A549 (cell line): ENCODE results near the gene ZDHHC18.

ENCODE experiments used
- CHD2 ChIP-seq: fragments of 150-350 bp; IDR thresholded peaks from 2 replicates; pipeline ENCODE4 v1.6.1; 2014; ENCODE audit warnings: low read length; ENCODE audit not compliant: partially characterized antibody
- CTCF ChIP-seq: fragments of >200 bp; sonication (Bioruptor Twin); formaldehyde crosslinking; IDR thresholded peaks from 3 replicates; pipeline ENCODE4 v1.5.1; 2016
- EP300 ChIP-seq, 2 experiments: fragments of >200 bp; sonication (Bioruptor Twin); formaldehyde crosslinking; IDR thresholded peaks; 2 replicates in 1 of 2; 3 replicates in 1 of 2; pipeline ENCODE4 v1.6.1; 2016 to 2017
- MAFK ChIP-seq: fragments of 450-650 bp; IDR thresholded peaks from 2 replicates; pipeline ENCODE4 v1.6.1; 2014; ENCODE audit not compliant: partially characterized antibody
- PHF8 ChIP-seq: fragments of 200-600 bp; sonication (generic); IDR thresholded peaks from 2 replicates; pipeline ENCODE4 v1.6.1; 2016; ENCODE audit warnings: low read depth, mild to moderate bottlenecking, antibody characterized with exemption, moderate library complexity, borderline replicate concordance
- POLR2A ChIP-seq: IDR thresholded peaks from 2 replicates; pipeline ENCODE4 v1.6.1; 2012; ENCODE audit warnings: mild to moderate bottlenecking, low read length
- POLR2AphosphoS2 ChIP-seq: conservative IDR thresholded peaks from 2 replicates; pipeline ENCODE4 v1.6.1; 2012; ENCODE audit warnings: low read length, improper control_type of control experiment, inconsistent platforms
- RAD21 ChIP-seq, 2 experiments: fragments of >200 bp in 1 of 2; sonication (Bioruptor Twin) in 1 of 2; formaldehyde crosslinking in 1 of 2; IDR thresholded peaks in 1 of 2; conservative IDR thresholded peaks in 1 of 2; 2 replicates in 1 of 2; 3 replicates in 1 of 2; pipeline ENCODE4 v1.6.1; 2012 to 2018; ENCODE audit warnings: inconsistent platforms in 1 of 2
- REST ChIP-seq: fragments of 200-600 bp; sonication (generic); IDR thresholded peaks from 2 replicates; pipeline ENCODE4 v1.6.1; 2016; ENCODE audit warnings: antibody characterized with exemption, mild to moderate bottlenecking, moderate library complexity
- SMC3 ChIP-seq: fragments of >200 bp; sonication (Bioruptor Twin); formaldehyde crosslinking; IDR thresholded peaks from 3 replicates; pipeline ENCODE4 v1.6.1; 2018; ENCODE audit warnings: inconsistent platforms
- TF ChIP-seq, protein P1 (sequence below): IDR thresholded peaks from 2 replicates; pipeline ENCODE4 v1.6.1; 2012
- TF ChIP-seq, protein P2 (sequence below): fragments of 150-350 bp; IDR thresholded peaks from 2 replicates; pipeline ENCODE4 v1.6.1; 2014; ENCODE audit warnings: low read depth, mild to moderate bottlenecking, low read length

DNA sequence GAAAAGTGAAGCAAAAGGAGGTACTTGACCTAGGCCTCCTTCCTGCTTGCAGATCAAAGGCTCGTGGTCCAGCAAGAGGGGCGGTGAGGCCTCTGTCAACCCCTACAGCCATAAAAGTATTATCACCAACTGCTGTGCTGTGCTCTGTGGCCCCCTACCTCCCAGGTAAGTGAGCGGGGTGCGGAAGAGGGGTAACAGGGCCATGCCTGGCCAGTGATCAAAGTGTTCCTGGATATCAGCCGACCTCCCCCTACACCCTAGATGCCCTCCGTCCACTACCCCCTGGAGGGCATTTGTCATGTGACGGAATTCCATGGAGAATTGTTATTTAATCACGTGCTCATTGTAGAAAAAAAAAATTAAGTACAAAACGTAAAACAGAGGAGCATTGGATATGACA lies 26.2 kb downstream of the ZDHHC18 start:
- TF ChIP-seq POLR2AphosphoS2 (no peak), RAD21 (conservative IDR thresholded peaks at IDR 0.05 in 1 of 2, IDR thresholded peaks at IDR 0.05 in 1 of 2) (no peak), CTCF (no peak), REST (no peak), PHF8 (no peak), EP300 (IDR thresholded peaks at IDR 0.05) (no peak), MAFK (no peak), CHD2 (no peak), POLR2A (no peak), SMC3 (no peak)
- TF ChIP-seq, protein P1, sequence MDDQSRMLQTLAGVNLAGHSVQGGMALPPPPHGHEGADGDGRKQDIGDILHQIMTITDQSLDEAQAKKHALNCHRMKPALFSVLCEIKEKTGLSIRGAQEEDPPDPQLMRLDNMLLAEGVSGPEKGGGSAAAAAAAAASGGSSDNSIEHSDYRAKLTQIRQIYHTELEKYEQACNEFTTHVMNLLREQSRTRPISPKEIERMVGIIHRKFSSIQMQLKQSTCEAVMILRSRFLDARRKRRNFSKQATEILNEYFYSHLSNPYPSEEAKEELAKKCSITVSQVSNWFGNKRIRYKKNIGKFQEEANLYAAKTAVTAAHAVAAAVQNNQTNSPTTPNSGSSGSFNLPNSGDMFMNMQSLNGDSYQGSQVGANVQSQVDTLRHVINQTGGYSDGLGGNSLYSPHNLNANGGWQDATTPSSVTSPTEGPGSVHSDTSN: no peak
- TF ChIP-seq, protein P2, sequence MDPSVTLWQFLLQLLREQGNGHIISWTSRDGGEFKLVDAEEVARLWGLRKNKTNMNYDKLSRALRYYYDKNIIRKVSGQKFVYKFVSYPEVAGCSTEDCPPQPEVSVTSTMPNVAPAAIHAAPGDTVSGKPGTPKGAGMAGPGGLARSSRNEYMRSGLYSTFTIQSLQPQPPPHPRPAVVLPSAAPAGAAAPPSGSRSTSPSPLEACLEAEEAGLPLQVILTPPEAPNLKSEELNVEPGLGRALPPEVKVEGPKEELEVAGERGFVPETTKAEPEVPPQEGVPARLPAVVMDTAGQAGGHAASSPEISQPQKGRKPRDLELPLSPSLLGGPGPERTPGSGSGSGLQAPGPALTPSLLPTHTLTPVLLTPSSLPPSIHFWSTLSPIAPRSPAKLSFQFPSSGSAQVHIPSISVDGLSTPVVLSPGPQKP: no peak
